A549 treated with CORT108297 at 1 μM for 4 hours (cell line): ENCODE results near the gene SRSF7. TPM values are rescaled to one million over a fixed set of nuclear protein-coding genes. Genes with fewer than 3 reads are reported as not detected.

Source experiments
- total RNA-seq: library from RNA; stranded (reverse); fragments of 200-300 nt; extraction: Qiagen RNA extraction; gene quantifications from 5 replicates; pipeline ENCODE4 v1.2.3, GENCODE V29; 2022

SRSF7 gene
- 310 to 453 TPM (median 335 TPM) in 5 replicates for total RNA-seq

GRCh38 chr2:38750891-38751595 is at the start of gene SRSF7:
SRSF7 (minus strand) TSS chr2:38751361; CDS start chr2:38751256, 105 bp downstream.

Other genes with a start within 250 kb of the SRSF7 start
- 20.3 to 29.4 TPM (median 24.6 TPM) in 5 replicates for gene HNRNPLL, start 148.4 kb downstream of the SRSF7 start, total RNA-seq
- gene GALM, start 85.2 kb downstream of the SRSF7 start, total RNA-seq, result 16.4 to 22.2 TPM (median 16.8 TPM) in 5 replicates
- gene GEMIN6, start 26.8 kb upstream of the SRSF7 start, total RNA-seq, result 37.8 to 41.8 TPM (median 40.6 TPM) in 5 replicates
- gene DHX57, start 124.6 kb upstream of the SRSF7 start, total RNA-seq, result 17.3 to 22.6 TPM (median 20.7 TPM) in 5 replicates
- gene MORN2, start 124.6 kb upstream of the SRSF7 start, total RNA-seq, result 38.0 to 47.2 TPM (median 42.0 TPM) in 5 replicates
- 0.03 to 0.11 TPM (median 0.08 TPM) in 4 of 5 replicates, not detected in the other for gene ARHGEF33, start 138.5 kb upstream of the SRSF7 start, total RNA-seq